ENCODE data around the gene HOXA13.
A peak's percentile ranks its signal among the peaks of the same experiment; 100 is the strongest.

The HOXA13 gene

DNA sequence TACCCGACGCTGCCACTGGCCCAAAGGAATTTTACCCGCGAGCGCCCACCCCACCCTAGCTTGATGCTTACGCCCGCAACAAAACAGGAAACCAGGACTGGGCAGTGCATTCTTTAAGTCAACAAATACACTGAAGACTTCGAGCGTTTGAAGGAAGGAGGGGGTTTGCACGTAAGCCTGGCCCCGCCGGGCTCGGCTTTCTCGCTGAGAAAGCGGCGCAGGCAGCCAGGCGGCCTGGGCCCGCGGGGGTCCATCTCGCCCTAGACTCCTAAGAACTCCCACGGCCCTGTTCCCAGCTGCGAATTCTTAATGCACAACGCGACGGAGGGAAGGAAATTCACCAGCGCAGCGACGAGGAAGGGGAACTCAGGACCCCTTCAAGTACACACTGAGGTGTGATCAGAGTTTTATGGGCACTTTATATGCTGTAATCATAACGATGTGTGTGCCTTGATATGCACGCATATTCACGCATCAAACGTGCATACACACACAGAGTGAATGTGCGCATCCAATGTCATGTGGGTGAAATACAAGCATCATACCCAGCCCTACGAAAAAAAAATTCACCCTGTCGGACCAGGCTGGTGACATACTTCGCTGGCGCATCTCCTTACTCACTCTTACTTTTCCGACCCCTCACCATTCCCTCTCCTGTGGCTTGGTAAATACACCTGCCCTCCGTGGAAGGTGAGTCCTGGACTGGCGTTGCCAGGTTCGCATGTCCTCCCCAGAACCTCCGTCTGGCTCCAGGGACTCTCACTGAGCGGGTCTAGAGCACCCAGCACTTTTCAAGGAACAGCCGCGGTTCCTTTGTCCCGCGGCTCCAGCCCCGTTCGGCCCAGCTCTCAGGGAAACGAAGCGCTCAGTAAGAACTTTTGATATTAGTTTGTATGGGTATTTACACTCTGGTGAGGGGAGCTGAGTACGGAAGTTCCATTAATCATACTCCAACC, 5.7 kb upstream of the HOXA13 start:
- H3K4me3 Mint-ChIP-seq: no peak overlapping the region

DNA sequence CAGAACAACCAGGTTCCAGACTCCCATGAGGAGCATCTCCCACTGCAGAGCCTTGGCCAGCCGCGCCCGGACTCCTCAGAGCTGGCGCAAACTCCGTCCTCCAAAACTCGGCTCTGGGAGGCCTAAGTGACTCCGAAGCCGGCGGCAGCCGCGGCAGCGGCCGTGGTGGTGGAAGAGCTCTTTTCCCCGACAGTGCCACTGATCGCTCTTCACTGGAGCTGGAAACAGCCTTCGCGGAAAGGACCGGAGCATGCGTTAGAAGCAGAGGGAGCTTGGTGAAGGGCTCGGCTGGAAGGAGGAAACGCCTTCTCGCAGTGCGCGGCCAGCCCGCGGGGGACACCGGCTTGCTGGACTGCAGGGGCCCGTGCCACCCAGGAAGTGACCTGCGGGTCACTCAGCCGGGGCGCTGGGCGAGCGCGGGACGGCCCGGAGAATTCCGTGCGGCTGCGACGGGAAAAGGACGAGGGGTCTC, 5.0 kb upstream of the HOXA13 start:
- Mint-ChIP-seq H3K9me3 (no peaks in the 10 kb centered on the region), H3K27me3 (peaks cover 38% of the 10 kb centered on the region), H3K4me1 (peaks cover 17% of the 10 kb centered on the region), H3K4me3 (no peak overlapping the region), H3K36me3 (no peaks in the 10 kb centered on the region), H3K27ac (peak overlapping the region; percentile 68)
- peak in 1 of 2 donors; percentile 22 for DNase-seq (ENCODE audit: low spot score in 2 of 2)
- ATAC-seq (ENCODE audit: low read depth): no peak

More for the DNA sequence above, 5.7 kb upstream of the HOXA13 start:
- H3K27ac Mint-ChIP-seq: peak overlapping the region; percentile 68
- H3K27me3 Mint-ChIP-seq: peaks cover 42% of the 10 kb centered on the region
- H3K36me3 Mint-ChIP-seq: no peaks in the 10 kb centered on the region
- no peak for DNase-seq (ENCODE audit: low spot score in 2 of 2)
- ATAC-seq (ENCODE audit: low read depth): no peak
- no peaks in the 10 kb centered on the region for H3K9me3 Mint-ChIP-seq
- H3K4me1 Mint-ChIP-seq: peaks cover 13% of the 10 kb centered on the region

DNA sequence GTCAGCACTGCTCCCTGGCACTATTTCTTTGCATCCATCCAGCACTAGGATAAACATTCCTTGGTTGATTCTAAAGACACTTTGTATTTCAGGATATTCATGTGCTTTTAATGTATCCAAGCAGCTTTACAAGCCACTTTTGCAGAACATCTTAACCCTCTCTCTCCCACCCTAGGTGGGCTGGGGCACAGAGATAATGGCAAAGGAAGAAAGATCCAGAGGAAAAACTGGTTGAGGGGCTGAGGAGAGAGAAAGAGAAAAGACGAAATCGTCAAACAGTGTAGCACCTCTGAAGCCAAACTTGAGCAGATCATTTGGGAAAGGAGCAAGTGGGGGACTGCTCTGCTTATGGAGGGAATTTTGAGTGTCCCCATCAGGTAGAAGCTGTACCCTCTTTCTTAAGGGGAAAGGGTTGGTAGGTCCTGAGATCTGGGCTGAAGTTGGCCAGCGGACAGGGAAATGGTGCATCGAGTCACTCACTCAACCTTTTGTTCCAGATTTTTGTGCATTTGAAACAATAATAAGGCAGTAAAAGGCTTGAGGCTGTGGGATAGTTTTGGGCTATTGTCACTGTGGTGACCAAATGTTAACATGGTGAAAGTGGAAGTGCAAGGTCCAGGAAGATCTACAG, 4.2 kb upstream of the HOXA13 start:
- peak overlapping the region; percentile 24 for H3K27ac Mint-ChIP-seq
- H3K9me3 Mint-ChIP-seq: no peaks in the 10 kb centered on the region
- peaks cover 35% of the 10 kb centered on the region for H3K27me3 Mint-ChIP-seq
- H3K4me1 Mint-ChIP-seq: peaks cover 18% of the 10 kb centered on the region
- no peak for DNase-seq (ENCODE audit: low spot score in 2 of 2)
- H3K36me3 Mint-ChIP-seq: no peaks in the 10 kb centered on the region
- H3K4me3 Mint-ChIP-seq: no peak overlapping the region
- ATAC-seq (ENCODE audit: low read depth): no peak

DNA sequence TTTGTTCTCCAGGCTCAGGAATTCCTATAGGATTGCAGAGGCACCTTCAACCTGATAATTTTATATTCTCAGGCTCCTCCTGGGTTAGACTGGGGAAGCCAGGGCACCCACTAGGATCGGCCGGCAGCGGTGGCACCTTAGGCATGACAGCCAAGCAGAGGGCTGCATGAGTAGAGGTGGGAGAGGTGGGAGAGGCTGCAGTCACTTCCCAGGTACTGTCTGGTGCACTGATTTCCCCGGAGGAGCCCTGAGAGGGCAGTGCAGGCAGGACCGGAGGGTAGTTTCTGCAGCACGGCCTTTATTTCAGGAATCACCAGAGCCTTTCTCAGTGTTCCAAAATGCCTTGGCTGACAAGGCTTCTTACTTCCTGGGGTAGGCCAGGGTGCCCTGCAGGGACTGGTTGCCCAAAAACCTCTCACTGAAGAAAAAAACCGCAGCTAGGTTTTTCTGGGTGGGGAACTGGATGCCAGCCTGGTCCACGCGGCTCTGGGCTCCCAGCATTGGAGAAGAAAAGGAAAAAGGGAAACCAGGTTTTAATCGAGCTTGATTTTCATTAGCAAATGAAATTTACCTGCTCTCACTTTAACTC, 3.6 kb upstream of the HOXA13 start:
- H3K27me3 Mint-ChIP-seq: peaks cover 32% of the 10 kb centered on the region

DNA sequence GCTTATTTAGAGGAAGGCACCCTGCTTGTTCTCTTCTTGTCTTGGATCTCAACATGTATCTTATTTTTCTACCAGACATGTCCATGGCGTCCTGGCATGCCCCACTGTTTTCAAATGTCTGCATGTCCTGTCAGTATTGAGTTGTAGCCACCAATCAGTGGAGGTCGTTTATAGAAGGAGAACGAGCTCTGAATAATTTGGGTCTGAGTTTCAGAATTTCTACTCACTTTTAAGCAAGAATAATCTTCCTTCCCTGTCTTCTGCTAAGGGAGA, 2.9 kb upstream of the HOXA13 start:
- peaks cover 21% of the 10 kb centered on the region for H3K4me1 Mint-ChIP-seq
- no peak overlapping the region for H3K27ac Mint-ChIP-seq
- peaks cover 34% of the 10 kb centered on the region for H3K27me3 Mint-ChIP-seq
- no peaks in the 10 kb centered on the region for H3K36me3 Mint-ChIP-seq
- H3K9me3 Mint-ChIP-seq: peaks cover 2% of the 10 kb centered on the region
- H3K4me3 Mint-ChIP-seq: no peak overlapping the region
- no peak for DNase-seq (ENCODE audit: low spot score in 2 of 2)
- no peak for ATAC-seq (ENCODE audit: low read depth)

More for the DNA sequence above, 3.6 kb upstream of the HOXA13 start:
- DNase-seq (ENCODE audit: low spot score in 2 of 2) (no peak), ATAC-seq (ENCODE audit: low read depth) (no peak)
- H3K27ac Mint-ChIP-seq: no peak overlapping the region
- H3K4me1 Mint-ChIP-seq: peaks cover 21% of the 10 kb centered on the region
- H3K9me3 Mint-ChIP-seq: no peaks in the 10 kb centered on the region
- H3K4me3 Mint-ChIP-seq: no peak overlapping the region
- H3K36me3 Mint-ChIP-seq: no peaks in the 10 kb centered on the region

DNA sequence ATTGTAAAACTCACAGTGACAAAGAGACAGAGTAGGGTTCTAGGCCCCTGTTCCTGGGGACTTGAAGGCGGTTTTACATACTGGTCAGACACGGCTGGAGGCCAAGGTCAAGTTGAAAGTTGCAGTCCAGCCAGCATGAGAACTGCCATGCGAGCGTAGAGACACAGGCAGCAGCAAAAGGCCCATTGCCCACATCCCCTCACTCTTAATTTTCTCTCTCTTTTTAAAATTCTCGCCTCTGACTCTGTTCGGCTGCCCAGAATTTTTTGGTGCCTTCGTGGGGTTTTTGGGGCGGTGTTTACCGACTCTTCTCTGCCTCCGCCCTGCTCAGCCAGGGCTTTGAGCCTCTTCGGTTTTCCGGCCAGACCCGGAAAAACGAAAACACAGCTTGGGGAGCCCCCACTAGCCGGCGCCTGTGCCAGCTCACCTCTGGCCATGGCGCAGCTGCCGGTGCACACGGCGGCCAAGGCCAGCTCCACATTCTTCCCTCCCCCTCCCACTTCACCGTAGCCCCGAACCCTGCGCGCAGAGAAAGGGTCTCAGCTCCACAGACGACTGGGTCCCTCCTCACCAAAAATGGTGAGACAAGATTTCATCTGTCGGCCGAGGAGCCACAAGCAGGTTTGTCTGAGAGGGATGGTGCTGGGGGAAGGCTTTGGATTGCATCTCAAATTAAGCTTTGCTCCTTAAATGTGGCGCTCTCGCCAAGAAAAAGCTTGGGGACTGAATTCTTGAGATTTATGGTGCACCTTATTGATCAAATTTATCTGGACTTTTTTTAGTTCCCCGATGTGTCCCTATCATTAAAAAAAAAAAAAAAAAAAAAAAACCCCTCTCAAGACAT, 2.3 kb upstream of the HOXA13 start:
- Mint-ChIP-seq H3K4me1 (peaks cover 21% of the 10 kb centered on the region), H3K27me3 (peaks cover 35% of the 10 kb centered on the region), H3K36me3 (no peaks in the 10 kb centered on the region), H3K27ac (no peak overlapping the region), H3K9me3 (peaks cover 2% of the 10 kb centered on the region), H3K4me3 (peak overlapping the region; percentile 8)
- peak in 1 of 2 donors; percentile 11 for DNase-seq (ENCODE audit: low spot score in 2 of 2)
- no peak for ATAC-seq (ENCODE audit: low read depth)

DNA sequence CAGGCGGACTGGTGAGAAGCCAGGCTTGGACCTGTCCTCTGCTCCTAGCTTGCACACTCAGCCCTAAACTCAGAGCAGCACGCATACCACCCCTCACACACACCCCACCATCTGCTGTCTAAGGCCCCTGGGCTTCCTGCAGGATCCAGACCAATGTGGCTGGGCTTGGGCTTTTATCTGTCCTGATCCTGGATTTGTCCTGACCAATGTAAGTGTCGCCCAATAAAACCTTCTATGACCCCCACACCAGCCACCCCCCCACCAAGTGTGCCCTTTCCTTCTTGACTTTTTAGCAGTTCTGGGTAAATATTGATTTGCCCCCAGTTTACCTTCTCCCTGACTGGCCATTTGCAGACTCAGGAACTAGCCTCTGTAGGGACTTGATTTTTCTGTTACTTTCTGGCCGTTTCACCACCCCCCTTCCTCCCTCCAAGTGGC, 1.7 kb upstream of the HOXA13 start:
- ATAC-seq (ENCODE audit: low read depth): no peak
- no peak for DNase-seq (ENCODE audit: low spot score in 2 of 2)
- no peaks in the 10 kb centered on the region for H3K36me3 Mint-ChIP-seq
- no peak overlapping the region for H3K27ac Mint-ChIP-seq
- peak overlapping the region; percentile 71 for H3K4me3 Mint-ChIP-seq
- H3K4me1 Mint-ChIP-seq: peaks cover 21% of the 10 kb centered on the region
- H3K9me3 Mint-ChIP-seq: peaks cover 2% of the 10 kb centered on the region
- peaks cover 37% of the 10 kb centered on the region for H3K27me3 Mint-ChIP-seq

DNA sequence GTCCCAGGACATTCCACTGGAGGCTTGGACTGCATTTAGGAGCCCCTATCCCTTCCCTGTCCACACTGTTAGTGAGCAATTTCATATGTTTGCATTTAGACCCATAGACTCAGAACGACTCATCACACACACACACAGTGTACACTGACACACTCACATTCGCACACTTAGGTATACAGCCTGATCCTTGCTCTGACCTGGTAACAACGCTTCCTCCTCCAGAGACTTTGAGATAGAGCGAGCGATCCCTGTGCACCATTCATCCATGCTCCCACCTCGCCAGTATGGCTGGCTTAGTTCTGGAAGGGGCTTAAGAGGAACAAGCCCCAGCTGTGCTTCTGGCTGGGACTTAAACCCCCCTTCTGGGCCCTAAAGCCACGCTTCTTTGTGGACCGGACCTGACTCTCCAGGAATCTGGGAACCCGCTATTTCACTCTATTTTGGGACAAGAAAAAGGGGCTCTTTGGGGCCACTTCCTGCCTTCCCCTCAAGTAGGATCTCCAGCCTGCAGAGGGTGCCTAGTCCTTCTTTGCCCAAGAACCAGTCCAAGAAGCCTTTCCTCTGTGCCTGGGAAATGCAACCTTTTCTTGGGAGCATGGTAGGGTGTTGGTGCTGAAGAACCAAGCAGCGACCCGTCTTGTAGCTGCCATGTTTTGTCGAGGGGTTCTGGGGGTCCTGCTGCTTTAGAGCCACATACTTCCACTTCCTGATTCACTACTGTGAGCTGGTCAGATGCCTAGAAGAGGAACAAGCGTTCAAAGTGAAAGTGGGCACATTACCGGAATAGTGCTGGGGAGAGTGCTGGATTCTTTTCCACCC, 1.1 kb upstream of the HOXA13 start:
- DNase-seq (ENCODE audit: low spot score in 2 of 2) (peak in 1 of 2 donors; percentile 26), ATAC-seq (ENCODE audit: low read depth) (peak; percentile 67)
- peaks cover 2% of the 10 kb centered on the region for H3K9me3 Mint-ChIP-seq
- no peaks in the 10 kb centered on the region for H3K36me3 Mint-ChIP-seq
- peaks cover 21% of the 10 kb centered on the region for H3K4me1 Mint-ChIP-seq
- no peak overlapping the region for H3K27ac Mint-ChIP-seq
- peaks cover 36% of the 10 kb centered on the region for H3K27me3 Mint-ChIP-seq
- H3K4me3 Mint-ChIP-seq: peak overlapping the region; percentile 71

DNA sequence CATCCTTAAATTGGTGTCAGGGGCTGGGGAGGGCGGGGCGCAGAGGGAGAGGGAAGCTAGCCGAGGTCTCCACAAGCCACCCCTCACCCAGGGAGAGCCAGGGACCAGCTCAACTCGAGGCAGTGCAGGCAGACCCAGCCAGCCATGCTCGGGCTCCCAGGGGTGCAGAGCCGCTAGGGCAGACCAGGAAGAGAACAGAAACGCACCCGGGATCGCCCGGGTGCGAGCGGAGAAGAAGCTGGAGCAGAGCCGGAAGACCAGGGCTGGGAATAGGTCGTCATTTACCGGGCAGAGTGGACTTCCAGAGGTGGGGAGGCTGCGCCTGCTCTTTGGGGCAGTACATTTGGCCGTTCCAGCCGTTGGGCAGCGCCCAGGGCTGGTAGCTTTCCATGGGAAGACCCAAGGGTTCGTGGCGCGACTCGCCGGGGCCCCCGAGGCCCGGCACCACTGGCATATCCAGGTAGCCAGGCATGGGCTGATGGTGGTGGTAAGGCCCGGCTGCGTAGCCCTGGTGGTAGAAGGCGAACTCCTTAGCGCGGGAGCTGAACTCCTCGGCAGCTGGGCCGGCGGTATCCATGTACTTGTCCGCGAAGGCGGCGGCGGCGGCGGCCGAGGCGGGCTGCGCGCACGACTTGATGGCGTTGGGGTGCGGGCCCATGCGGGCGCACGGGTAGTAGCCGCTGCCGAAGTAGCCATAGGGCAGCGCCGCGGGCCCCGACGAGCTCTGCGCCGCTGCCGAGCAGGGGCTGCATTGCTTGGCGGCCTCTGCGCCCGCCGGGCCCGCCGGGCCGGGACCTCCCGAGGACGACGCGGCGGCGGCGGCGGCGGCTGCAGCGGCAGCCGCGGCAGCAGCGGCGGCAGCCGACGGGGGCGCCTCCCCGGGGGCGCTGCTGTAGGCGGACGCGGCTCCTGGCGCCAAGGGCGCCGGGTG, 755 bp downstream of the HOXA13 start:
- Mint-ChIP-seq H3K27me3 (peaks cover 35% of the 10 kb centered on the region), H3K9me3 (peaks cover 2% of the 10 kb centered on the region), H3K36me3 (no peaks in the 10 kb centered on the region), H3K4me3 (peak overlapping the region; percentile 56), H3K4me1 (peaks cover 17% of the 10 kb centered on the region), H3K27ac (peak overlapping the region; percentile 79)
- peak in 1 of 2 donors; percentile 39 for DNase-seq (ENCODE audit: low spot score in 2 of 2)
- ATAC-seq (ENCODE audit: low read depth): no peak

DNA sequence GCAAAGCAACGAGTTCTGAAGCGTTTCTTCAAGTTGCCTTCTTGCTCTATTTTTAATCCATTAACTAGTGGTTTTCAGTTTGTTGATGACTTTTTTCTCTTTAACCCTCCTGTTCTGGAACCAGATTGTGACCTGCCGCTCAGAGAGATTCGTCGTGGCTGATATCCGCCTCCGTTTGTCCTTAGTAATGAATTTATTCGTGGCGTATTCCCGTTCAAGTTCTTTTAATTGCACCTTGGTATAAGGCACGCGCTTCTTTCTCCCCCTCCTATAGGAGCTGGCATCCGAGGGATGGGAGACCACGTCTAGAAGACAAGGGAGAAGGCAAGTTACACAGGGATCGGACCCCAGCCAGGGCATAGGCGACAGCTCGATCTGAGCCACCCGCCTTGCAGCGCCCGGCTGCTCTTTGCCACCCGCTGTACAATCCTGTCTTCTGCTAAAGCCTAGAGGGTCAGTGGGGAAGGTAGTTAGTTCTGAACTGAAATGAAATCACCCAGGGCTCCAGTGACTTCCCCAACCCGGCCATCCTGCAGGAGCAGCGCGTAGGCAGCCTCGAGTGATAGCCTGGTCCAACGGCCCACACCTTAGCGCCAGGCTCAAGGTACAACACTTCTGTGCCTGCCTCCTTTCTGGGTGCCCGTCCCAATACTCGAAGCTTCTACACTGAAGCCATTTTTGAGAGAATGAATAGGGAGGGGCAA, 1.6 kb downstream of the HOXA13 start:
- H3K27ac Mint-ChIP-seq: peak overlapping the region; percentile 79

DNA sequence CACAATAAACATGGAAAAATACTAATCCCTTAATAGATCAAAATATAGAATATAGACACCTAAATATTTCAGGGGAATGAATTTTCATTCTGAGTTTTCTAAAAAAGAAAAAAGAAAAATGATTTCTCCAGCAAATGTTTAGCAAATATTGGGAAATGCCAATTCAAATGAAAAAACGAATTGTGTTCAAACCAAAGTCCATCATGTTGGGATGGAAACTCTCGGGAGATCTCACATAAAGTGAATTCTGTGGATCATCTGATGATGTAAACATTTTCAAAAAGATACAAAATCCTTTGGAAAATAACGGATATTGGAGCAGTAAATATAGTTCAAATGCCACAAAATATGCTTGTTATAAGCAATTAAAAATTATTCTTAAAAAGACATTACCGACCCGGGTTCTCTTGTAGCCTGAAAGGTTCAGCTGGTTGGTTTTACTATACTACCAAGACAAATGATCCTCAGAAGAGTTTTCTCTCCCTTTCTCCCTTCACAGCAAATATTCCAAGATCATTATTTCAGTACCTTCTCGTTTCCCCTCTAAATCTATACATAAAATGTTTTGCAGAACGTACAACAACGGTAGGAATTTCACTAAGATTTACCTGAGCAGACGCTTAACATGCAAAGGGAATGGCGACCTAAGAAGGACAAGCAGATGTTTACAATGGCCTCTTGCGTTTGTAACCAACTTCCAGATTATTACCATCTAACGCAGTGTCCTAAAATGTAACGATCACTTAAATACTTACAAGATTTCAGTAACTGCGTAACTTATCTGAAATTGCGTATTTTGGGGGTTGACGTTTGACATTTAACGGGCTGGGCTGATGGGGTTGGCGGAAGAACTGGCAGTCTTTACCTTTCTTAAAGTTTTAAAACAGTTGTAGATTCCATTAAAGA, 2.5 kb downstream of the HOXA13 start:
- H3K9me3 Mint-ChIP-seq: peaks cover 2% of the 10 kb centered on the region
- DNase-seq (ENCODE audit: low spot score in 2 of 2): no peak
- peak overlapping the region; percentile 30 for H3K27ac Mint-ChIP-seq
- H3K4me1 Mint-ChIP-seq: peaks cover 17% of the 10 kb centered on the region
- no peak overlapping the region for H3K4me3 Mint-ChIP-seq
- no peaks in the 10 kb centered on the region for H3K36me3 Mint-ChIP-seq
- H3K27me3 Mint-ChIP-seq: peaks cover 30% of the 10 kb centered on the region
- no peak for ATAC-seq (ENCODE audit: low read depth)

More for the DNA sequence above, 1.6 kb downstream of the HOXA13 start:
- Mint-ChIP-seq H3K36me3 (no peaks in the 10 kb centered on the region), H3K9me3 (peaks cover 2% of the 10 kb centered on the region), H3K4me1 (peaks cover 17% of the 10 kb centered on the region), H3K27me3 (peaks cover 32% of the 10 kb centered on the region), H3K4me3 (no peak overlapping the region)
- peak in 1 of 2 donors; percentile 19 for DNase-seq (ENCODE audit: low spot score in 2 of 2)
- no peak for ATAC-seq (ENCODE audit: low read depth)

Measured in memory B cell (primary cell).